ENCODE data around the gene ZNF664.

The ZNF664 gene

DNA sequence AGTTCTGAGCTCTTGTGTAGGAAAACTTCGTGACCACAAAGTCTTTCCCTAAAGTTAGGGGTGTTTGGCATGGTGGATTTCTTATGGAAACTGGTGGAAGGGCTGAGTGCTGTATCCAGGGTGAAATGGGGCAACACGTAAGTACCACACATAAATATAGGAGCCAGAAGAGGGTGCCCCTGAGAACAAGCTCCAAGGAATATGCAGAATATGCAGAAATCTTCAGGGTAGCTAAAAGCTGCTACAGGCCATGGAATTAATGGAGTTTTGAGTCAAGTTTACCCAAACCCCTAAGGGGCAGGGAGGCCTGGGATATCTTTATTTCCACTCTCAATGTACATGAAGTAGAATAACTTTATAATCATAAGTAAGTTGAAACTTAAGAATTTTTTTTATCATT is 44.0 kb downstream of the ZNF664 start:
- no peak overlapping the region for H3K9ac ChIP-seq (ENCODE audit: low read length)
- H3K27ac ChIP-seq (ENCODE audit: low read depth, low read length), result no peak overlapping the region
- H3K4me1 ChIP-seq (ENCODE audit: control insufficient read depth, insufficient read depth, low read length), result no peaks in the 10 kb centered on the region
- H3K27me3 ChIP-seq (ENCODE audit: control insufficient read depth, insufficient read depth, low read length), result no peaks in the 10 kb centered on the region
- peaks cover 14% of the 10 kb centered on the region for H3K36me3 ChIP-seq (ENCODE audit: control insufficient read depth, insufficient read depth, low read length)
- no peak overlapping the region for H3K4me3 ChIP-seq (ENCODE audit: low read length)

DNA sequence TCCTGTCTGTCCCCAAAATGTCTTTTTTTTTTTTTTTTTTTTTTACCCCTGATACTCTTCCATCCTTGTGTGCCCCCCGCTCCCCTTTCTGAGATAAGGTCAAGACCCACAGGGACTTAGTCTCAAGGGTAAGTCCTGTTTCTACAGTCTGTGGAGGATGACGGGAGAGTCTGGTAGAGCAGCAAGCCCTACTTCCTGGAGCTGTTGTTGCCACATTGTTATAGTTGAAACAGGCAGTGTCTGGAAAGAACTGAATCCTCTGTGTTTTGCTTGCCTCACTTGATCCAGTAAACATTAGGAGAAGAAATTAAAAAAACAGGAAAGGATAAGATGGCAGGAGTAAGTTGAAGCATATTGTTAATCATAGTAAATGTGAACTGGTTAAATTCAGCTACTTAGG is 45.5 kb downstream of the ZNF664 start:
- no peaks in the 10 kb centered on the region for H3K4me1 ChIP-seq (ENCODE audit: control insufficient read depth, insufficient read depth, low read length)
- H3K4me3 ChIP-seq (ENCODE audit: low read length), result no peak overlapping the region
- H3K36me3 ChIP-seq (ENCODE audit: control insufficient read depth, insufficient read depth, low read length), result no peaks in the 10 kb centered on the region
- H3K9ac ChIP-seq (ENCODE audit: low read length), result no peak overlapping the region
- no peak overlapping the region for H3K27ac ChIP-seq (ENCODE audit: low read depth, low read length)
- no peaks in the 10 kb centered on the region for H3K27me3 ChIP-seq (ENCODE audit: control insufficient read depth, insufficient read depth, low read length)

DNA sequence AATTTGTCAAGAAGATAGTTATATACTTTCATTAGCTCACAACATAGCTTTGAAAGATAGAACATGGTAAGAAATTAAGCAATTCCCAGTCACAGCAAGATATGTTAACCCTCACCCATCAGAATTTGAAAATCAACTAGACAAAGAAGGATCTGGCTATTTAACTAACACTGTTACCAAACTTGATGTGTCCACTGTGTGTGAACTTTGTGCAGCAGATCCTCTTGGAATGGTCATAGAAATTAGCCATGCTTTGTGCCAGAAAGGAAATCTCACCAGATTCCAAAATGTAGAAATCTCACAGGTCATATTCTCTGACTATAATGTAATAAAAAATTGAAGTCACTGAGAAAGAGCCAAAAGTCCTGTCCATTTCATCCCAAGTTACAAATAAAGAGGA is 46.1 kb downstream of the ZNF664 start:
- Histone ChIP-seq H3K4me3 (ENCODE audit: low read length) (no peak overlapping the region), H3K36me3 (ENCODE audit: control insufficient read depth, insufficient read depth, low read length) (no peaks in the 10 kb centered on the region), H3K9ac (ENCODE audit: low read length) (no peak overlapping the region), H3K27ac (ENCODE audit: low read depth, low read length) (no peak overlapping the region), H3K27me3 (ENCODE audit: control insufficient read depth, insufficient read depth, low read length) (no peaks in the 10 kb centered on the region), H3K4me1 (ENCODE audit: control insufficient read depth, insufficient read depth, low read length) (no peaks in the 10 kb centered on the region)

DNA sequence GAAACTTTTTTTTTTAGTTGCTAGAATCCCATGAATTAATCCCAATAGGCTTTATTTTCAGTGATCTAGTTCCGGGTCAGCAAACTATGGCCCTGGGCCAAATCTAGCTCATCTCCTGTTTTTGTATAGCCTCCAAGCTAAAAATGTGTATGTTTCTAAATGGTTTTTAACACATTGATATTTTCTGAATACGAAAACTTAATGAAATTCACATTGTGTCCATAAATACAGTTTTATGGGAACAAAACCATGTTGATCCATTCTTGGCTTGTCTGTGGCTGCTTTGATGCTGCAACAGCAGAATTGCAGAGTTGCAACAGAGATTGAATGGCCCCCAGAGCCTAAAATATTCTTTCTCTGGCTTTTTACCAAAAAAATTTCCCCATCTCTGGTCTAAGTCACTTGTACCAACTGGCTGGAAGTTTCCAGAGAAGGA is 47.5 kb downstream of the ZNF664 start:
- H3K27ac ChIP-seq (ENCODE audit: low read depth, low read length), result no peak overlapping the region
- H3K4me1 ChIP-seq (ENCODE audit: control insufficient read depth, insufficient read depth, low read length), result no peaks in the 10 kb centered on the region
- H3K9ac ChIP-seq (ENCODE audit: low read length), result no peak overlapping the region
- H3K36me3 ChIP-seq (ENCODE audit: control insufficient read depth, insufficient read depth, low read length), result no peaks in the 10 kb centered on the region
- H3K27me3 ChIP-seq (ENCODE audit: control insufficient read depth, insufficient read depth, low read length), result no peaks in the 10 kb centered on the region
- H3K4me3 ChIP-seq (ENCODE audit: low read length), result no peak overlapping the region

DNA sequence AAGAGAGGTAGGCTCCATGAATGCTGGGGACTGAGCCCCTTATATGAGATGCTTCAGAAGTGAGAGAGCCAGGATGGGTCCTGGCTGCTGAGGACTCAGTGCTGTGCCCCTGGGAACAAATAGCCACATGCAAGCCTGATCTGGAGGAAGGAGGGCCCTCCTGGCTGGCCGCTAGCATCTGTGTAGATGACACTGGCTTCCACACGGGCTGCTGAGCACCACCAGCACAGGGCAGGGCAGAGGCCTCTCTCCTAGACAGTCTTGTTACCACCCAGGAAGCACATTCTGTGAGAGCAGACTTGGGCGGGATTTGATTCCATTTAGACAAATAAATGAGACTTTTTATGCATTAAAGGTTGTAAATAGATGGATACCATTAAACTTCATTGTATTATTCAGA is 48.0 kb downstream of the ZNF664 start:
- H3K27ac ChIP-seq (ENCODE audit: low read depth, low read length), result no peak overlapping the region
- H3K9ac ChIP-seq (ENCODE audit: low read length), result no peak overlapping the region
- H3K36me3 ChIP-seq (ENCODE audit: control insufficient read depth, insufficient read depth, low read length), result no peaks in the 10 kb centered on the region
- H3K27me3 ChIP-seq (ENCODE audit: control insufficient read depth, insufficient read depth, low read length), result no peaks in the 10 kb centered on the region
- H3K4me1 ChIP-seq (ENCODE audit: control insufficient read depth, insufficient read depth, low read length), result no peaks in the 10 kb centered on the region
- no peak overlapping the region for H3K4me3 ChIP-seq (ENCODE audit: low read length)

DNA sequence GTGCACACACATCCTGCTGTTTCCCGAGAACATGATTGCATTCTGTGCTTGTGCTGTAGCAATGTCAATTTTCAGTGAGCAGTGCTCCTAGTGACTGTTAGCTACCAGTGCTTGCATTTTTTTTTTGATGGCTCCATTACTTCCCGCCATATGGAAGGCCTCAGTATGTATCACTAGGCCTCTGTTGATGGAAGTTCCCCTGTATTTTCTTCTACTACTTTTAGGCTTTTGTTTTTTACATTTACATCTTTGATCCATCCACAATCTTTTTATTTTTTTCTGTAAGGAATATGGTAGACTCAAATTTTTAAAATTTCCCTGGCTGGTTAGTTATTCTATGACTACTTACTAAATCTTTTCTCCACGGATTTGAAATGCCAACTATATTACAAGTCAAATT is 49.1 kb downstream of the ZNF664 start:
- Histone ChIP-seq H3K27me3 (ENCODE audit: control insufficient read depth, insufficient read depth, low read length) (no peaks in the 10 kb centered on the region), H3K36me3 (ENCODE audit: control insufficient read depth, insufficient read depth, low read length) (no peaks in the 10 kb centered on the region), H3K4me1 (ENCODE audit: control insufficient read depth, insufficient read depth, low read length) (no peaks in the 10 kb centered on the region), H3K4me3 (ENCODE audit: low read length) (no peak overlapping the region), H3K27ac (ENCODE audit: low read depth, low read length) (no peak overlapping the region), H3K9ac (ENCODE audit: low read length) (no peak overlapping the region)

DNA sequence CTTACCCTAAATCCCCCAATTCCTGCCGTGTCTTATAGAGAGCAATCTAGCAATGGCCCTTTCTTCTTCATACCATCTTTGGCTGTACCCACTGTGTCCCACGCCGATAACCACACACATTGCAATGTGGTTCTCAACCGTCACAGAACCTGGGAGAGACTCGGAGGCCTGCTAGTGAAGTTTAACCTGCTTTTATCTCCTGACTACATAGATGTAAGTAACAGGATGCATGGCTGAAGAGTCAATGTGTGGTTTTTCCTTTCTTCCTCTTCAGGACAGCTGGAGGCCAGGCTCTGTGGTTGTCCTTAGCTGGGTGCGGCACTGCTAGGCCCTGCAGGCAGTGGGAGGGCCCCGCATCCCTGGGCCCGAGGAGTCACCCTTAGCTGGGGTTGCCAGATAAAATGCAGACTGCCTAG is 51.3 kb downstream of the ZNF664 start:
- Histone ChIP-seq H3K27ac (ENCODE audit: low read depth, low read length) (no peak overlapping the region), H3K27me3 (ENCODE audit: control insufficient read depth, insufficient read depth, low read length) (no peaks in the 10 kb centered on the region), H3K9ac (ENCODE audit: low read length) (no peak overlapping the region), H3K4me1 (ENCODE audit: control insufficient read depth, insufficient read depth, low read length) (no peaks in the 10 kb centered on the region), H3K4me3 (ENCODE audit: low read length) (no peak overlapping the region), H3K36me3 (ENCODE audit: control insufficient read depth, insufficient read depth, low read length) (no peaks in the 10 kb centered on the region)

DNA sequence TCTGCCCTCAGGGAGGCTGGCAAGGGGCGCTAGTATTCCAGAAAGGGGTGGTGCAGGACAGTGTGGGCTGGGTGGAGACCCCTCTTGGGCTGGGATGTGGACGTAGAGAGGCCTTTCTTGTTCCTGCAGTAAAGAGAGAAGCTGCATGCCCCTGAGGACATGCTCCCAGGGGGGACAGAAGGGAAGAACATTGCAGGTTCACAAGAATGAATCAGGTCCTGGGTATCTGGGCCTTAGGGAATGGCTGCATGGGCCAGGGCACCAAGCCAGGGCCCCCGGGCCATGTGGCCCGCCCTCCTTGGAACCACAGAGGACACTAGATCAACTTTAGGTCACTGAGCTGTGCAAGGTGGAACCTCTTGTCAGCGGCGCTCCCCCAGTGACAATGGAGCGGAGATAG is 51.8 kb downstream of the ZNF664 start:
- Histone ChIP-seq H3K27me3 (ENCODE audit: control insufficient read depth, insufficient read depth, low read length) (no peaks in the 10 kb centered on the region), H3K27ac (ENCODE audit: low read depth, low read length) (no peak overlapping the region), H3K9ac (ENCODE audit: low read length) (no peak overlapping the region), H3K4me1 (ENCODE audit: control insufficient read depth, insufficient read depth, low read length) (no peaks in the 10 kb centered on the region), H3K4me3 (ENCODE audit: low read length) (no peak overlapping the region), H3K36me3 (ENCODE audit: control insufficient read depth, insufficient read depth, low read length) (no peaks in the 10 kb centered on the region)

DNA sequence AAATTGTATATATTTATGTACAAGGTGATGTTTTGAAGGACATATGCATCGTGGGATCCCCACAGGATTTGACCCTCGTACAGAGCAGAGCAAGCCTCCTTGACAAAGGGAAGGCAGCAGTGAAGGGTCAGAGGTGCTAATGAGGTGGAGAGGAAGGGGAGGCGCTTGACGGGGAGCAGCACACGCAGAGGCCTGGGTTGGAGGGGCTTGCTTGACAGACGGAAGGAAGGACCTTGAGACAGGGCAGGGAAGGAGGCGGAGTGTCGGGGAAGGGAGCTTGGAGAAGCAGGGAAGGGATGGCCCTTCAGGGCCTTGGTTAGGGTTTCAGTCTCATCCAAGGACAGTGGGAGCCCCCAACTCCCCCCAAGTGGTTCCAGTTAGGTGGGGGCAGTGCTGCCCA is 52.6 kb downstream of the ZNF664 start:
- H3K4me1 ChIP-seq (ENCODE audit: control insufficient read depth, insufficient read depth, low read length), result no peaks in the 10 kb centered on the region
- H3K27ac ChIP-seq (ENCODE audit: low read depth, low read length), result no peak overlapping the region
- H3K27me3 ChIP-seq (ENCODE audit: control insufficient read depth, insufficient read depth, low read length), result no peaks in the 10 kb centered on the region
- no peaks in the 10 kb centered on the region for H3K36me3 ChIP-seq (ENCODE audit: control insufficient read depth, insufficient read depth, low read length)
- H3K9ac ChIP-seq (ENCODE audit: low read length), result no peak overlapping the region
- no peak overlapping the region for H3K4me3 ChIP-seq (ENCODE audit: low read length)

DNA sequence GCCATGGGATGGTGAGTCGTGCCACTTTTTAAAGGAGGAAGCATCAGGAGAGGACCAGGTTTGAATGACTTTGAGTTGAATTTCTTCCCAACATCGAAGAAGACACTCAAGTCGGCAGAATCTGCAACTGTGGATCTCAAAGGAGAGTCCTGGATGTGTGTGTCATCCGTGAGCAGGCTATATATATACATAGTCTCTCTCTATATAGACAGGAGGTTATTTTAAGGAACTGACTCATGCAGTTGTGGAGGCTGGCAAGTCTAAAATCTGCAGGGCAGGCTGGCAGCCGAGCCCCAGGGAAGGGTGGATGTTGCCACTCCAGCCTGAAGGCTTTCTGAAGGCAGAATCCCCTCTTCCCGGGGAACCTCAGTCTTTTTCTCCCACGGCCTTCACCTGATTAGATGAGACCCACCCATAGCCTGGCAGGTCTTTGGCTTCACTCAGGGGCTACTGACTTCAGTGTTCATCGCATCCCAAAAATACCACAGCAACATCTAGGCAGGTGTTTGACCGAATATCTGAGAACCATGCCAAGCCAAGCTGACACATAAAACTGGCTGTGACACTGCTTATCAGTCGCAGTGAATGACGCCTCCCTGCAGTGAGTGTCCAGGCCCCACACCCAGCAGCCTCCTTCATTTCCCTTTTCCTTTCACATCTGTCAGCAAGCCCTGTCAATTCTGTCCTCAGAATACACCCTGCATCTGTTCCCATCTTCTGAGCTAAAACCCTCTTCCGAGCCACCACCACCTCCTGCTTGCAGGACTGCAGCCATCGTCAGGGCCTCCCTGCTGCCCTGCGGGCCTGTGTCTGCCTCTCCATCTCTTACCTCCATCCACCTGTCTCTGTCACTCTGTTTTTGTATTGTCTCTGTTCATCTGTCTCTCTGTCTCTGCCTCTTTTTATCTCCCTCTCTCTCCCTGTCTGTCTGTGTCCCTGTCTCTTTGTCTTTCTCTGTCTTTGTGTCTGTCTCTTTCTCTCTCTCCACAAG is 54.0 kb downstream of the ZNF664 start:
- H3K36me3 ChIP-seq (ENCODE audit: control insufficient read depth, insufficient read depth, low read length), result no peaks in the 10 kb centered on the region
- no peak overlapping the region for H3K27ac ChIP-seq (ENCODE audit: low read depth, low read length)
- H3K9ac ChIP-seq (ENCODE audit: low read length), result no peak overlapping the region
- no peak overlapping the region for H3K4me3 ChIP-seq (ENCODE audit: low read length)
- H3K27me3 ChIP-seq (ENCODE audit: control insufficient read depth, insufficient read depth, low read length), result no peaks in the 10 kb centered on the region
- no peaks in the 10 kb centered on the region for H3K4me1 ChIP-seq (ENCODE audit: control insufficient read depth, insufficient read depth, low read length)

DNA sequence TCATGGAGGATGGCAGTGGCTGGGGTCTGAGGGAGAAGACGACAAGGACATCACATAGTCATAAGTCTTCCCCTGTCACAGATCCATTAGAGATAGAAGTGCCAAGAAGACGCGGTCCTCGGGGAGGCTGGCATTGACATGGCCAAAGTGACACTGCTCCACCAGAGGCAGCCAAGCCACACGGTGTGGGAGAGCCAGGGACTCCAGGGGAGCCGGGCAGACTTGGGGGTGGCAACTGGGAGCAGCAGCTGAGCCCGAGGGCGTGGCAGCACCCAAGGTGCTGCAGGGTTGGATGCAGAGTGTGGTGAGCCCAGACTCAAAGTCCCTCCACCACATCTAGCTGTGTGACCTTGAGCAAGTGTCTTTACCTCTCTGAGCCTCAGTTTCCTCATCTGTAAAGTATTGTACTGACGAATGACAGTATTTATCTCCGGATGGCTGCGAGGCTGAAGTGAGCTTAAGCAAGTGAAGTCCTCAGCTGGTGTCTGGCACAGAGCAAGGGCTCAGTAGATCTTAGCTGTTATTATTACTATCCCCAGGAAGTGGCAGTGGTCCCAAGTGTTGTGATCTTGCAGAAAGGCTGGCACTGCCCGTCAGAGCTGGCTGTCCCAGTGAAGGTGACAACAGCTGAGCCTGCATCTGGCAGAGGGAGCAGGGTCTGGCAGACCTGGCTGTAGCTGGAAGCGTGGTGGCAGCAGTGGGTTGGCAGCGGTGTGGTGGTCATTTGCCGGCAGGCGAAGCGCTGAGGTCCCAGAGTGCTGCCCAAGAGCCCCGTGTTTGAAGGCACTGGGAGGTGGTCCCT is 54.9 kb downstream of the ZNF664 start:
- Histone ChIP-seq H3K36me3 (ENCODE audit: control insufficient read depth, insufficient read depth, low read length) (no peaks in the 10 kb centered on the region), H3K27ac (ENCODE audit: low read depth, low read length) (no peak overlapping the region), H3K4me3 (ENCODE audit: low read length) (no peak overlapping the region), H3K27me3 (ENCODE audit: control insufficient read depth, insufficient read depth, low read length) (no peaks in the 10 kb centered on the region), H3K4me1 (ENCODE audit: control insufficient read depth, insufficient read depth, low read length) (no peaks in the 10 kb centered on the region), H3K9ac (ENCODE audit: low read length) (no peak overlapping the region)

DNA sequence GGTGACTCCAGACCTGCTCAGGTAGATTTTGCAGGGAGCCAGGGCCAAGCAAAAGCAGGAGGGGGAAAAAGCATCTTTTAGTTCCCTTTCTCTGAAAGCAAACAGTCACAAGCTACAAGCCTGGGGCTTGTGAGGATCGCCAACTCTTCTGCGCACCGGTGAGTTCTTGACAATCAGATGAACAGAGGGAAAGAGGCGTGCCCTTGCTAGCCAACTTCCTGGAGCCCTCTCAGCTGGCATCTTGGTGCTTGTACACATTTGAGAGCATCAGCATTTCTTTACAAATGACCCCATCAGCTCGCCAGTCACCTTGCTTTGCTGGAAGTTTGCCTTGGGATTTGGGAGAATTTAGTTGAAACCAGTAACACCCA is 55.5 kb downstream of the ZNF664 start:
- Histone ChIP-seq H3K9ac (ENCODE audit: low read length) (no peak overlapping the region), H3K36me3 (ENCODE audit: control insufficient read depth, insufficient read depth, low read length) (no peaks in the 10 kb centered on the region), H3K27me3 (ENCODE audit: control insufficient read depth, insufficient read depth, low read length) (no peaks in the 10 kb centered on the region), H3K27ac (ENCODE audit: low read depth, low read length) (no peak overlapping the region), H3K4me1 (ENCODE audit: control insufficient read depth, insufficient read depth, low read length) (no peaks in the 10 kb centered on the region), H3K4me3 (ENCODE audit: low read length) (no peak overlapping the region)
